ENCODE data around the gene PRKAA1.
"Not testable (repeated sequence)": the region's sequence is repeated elsewhere in the genome, so short reads cannot be mapped to it uniquely, and the experiment has no call there.

PRKAA1 gene

DNA sequence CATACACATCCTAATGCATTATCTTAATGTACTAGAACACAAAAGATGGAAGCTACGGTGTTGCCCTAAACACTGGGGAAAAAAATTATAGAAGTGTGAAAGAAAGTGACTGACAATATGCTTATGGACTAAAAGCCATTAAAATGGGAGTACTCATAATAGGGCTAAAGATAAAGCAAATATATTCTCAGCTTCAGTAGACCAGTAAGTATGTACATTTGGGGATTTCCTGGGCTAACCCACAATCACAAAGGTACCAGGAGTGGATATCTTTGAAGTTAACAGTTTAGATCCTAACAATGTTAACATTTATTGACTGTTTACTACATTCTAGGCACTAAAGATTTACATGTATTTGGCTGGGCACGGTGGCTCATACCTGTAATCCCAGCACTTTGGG, 81.6 kb downstream of the PRKAA1 start:
- no CpG with 5 or more reads among the region's 2 CpGs for WGBS (ENCODE audit: insufficient coverage)
- Histone ChIP-seq H3K27me3 (replicated peaks in 2 of 5; ENCODE audit: control insufficient read depth in 4 of 5, insufficient read depth in 5 of 5, low read length in 4 of 5) (no peaks in the 10 kb centered on the region), H3K27ac (ENCODE audit: insufficient read depth in 1 of 2, low read depth in 1 of 2, low read length in 2 of 2, poor library complexity in 1 of 2, severe bottlenecking in 2 of 2) (no peak overlapping the region), H3K9me3 (ENCODE audit: control extremely low read depth in 1 of 5, control insufficient read depth in 4 of 5, insufficient read depth in 2 of 5, low read depth in 1 of 5, low read length in 4 of 5) (peaks cover 0 to 14% (median 3%) of the 10 kb centered on the region in 5 experiments), H3K4me1 (ENCODE audit: control extremely low read depth in 1 of 4, control insufficient read depth in 4 of 4, insufficient read depth in 4 of 4, low read length in 3 of 4) (peaks cover 0 to 6% (median 1%) of the 10 kb centered on the region in 4 experiments), H3K4me3 (ENCODE audit: control insufficient read depth in 1 of 7, extremely low read depth in 1 of 7, insufficient read depth in 4 of 7, low read depth in 2 of 7, low read length in 6 of 7) (no peak overlapping the region), H3K36me3 (ENCODE audit: control insufficient read depth in 4 of 4, insufficient read depth in 4 of 4, low read length in 3 of 4) (peaks cover 9 to 24% (median 12%) of the 10 kb centered on the region in 4 experiments)
- ChIA-PET POLR2A (no interaction called here), CTCF (no interaction called here)
- DNase-seq, result no peak

DNA sequence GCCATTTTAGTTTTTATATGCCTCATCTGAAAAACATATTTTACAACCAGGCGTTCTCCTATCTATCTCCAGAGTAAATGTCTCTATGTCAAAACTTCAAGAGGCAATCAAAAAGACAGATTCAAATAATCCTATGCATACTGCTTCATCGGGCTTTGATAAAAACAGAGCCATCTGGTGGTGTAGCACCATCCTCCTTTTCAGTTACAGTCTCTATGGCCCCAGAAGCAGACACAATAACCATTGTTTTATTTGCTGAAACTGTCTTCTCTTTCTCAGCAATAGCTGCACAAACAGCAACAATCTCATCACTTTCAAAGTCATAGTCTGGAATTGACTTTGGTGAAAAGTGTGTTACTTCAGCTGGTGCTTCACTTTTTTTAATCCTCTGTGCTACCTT, 82.2 kb downstream of the PRKAA1 start:
- 45% methylated on average over 2 of the region's 2 CpGs for WGBS (ENCODE audit: insufficient coverage)
- peak in 1 of 3 donors; percentile 23 for DNase-seq
- H3K4me3 ChIP-seq (ENCODE audit: control insufficient read depth in 1 of 7, extremely low read depth in 1 of 7, insufficient read depth in 4 of 7, low read depth in 2 of 7, low read length in 6 of 7), result no peak overlapping the region
- peaks cover 0 to 6% (median 1%) of the 10 kb centered on the region in 4 experiments for H3K4me1 ChIP-seq (ENCODE audit: control extremely low read depth in 1 of 4, control insufficient read depth in 4 of 4, insufficient read depth in 4 of 4, low read length in 3 of 4)
- no peak overlapping the region for H3K27ac ChIP-seq (ENCODE audit: insufficient read depth in 1 of 2, low read depth in 1 of 2, low read length in 2 of 2, poor library complexity in 1 of 2, severe bottlenecking in 2 of 2)
- H3K36me3 ChIP-seq (ENCODE audit: control insufficient read depth in 4 of 4, insufficient read depth in 4 of 4, low read length in 3 of 4), result peaks cover 7 to 18% (median 10%) of the 10 kb centered on the region in 4 experiments
- ChIA-PET CTCF (no interaction called here), POLR2A (no interaction called here)
- no peaks in the 10 kb centered on the region for H3K27me3 ChIP-seq (replicated peaks in 2 of 5; ENCODE audit: control insufficient read depth in 4 of 5, insufficient read depth in 5 of 5, low read length in 4 of 5)
- peaks cover 0 to 12% (median 3%) of the 10 kb centered on the region in 5 experiments for H3K9me3 ChIP-seq (ENCODE audit: control extremely low read depth in 1 of 5, control insufficient read depth in 4 of 5, insufficient read depth in 2 of 5, low read depth in 1 of 5, low read length in 4 of 5)

DNA sequence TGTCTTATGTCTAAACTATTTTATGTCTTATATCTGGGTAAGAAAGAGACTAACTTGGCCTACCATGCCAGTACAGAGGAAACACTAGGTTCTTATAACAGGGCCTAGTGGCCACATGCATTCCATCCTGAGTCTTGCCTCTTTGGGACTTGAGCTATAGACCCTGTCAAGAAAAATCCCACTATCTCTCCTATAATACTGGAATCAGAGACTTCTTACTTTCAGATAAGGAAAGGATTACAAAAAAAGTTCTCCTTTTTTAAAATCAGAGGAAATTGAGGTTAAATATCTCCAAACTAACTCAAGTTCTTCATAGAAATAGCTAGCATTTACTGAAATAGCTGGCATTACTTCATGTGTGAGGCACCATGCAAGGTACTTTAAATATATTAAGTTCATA, 84.2 kb downstream of the PRKAA1 start:
- Histone ChIP-seq H3K4me3 (ENCODE audit: control insufficient read depth in 1 of 7, extremely low read depth in 1 of 7, insufficient read depth in 4 of 7, low read depth in 2 of 7, low read length in 6 of 7) (no peak overlapping the region), H3K36me3 (ENCODE audit: control insufficient read depth in 4 of 4, insufficient read depth in 4 of 4, low read length in 3 of 4) (peaks cover 0 to 5% (median 2%) of the 10 kb centered on the region in 4 experiments), H3K9me3 (ENCODE audit: control extremely low read depth in 1 of 5, control insufficient read depth in 4 of 5, insufficient read depth in 2 of 5, low read depth in 1 of 5, low read length in 4 of 5) (peaks cover 0 to 8% (median 0%) of the 10 kb centered on the region in 5 experiments), H3K4me1 (ENCODE audit: control extremely low read depth in 1 of 4, control insufficient read depth in 4 of 4, insufficient read depth in 4 of 4, low read length in 3 of 4) (peaks cover 0 to 6% (median 1%) of the 10 kb centered on the region in 4 experiments), H3K27ac (ENCODE audit: insufficient read depth in 1 of 2, low read depth in 1 of 2, low read length in 2 of 2, poor library complexity in 1 of 2, severe bottlenecking in 2 of 2) (no peak overlapping the region), H3K27me3 (replicated peaks in 2 of 5; ENCODE audit: control insufficient read depth in 4 of 5, insufficient read depth in 5 of 5, low read length in 4 of 5) (no peaks in the 10 kb centered on the region)
- ChIA-PET CTCF (interaction anchor here (0.7 to 2.9 kb wide), 7 partner anchors 9 to 999 kb away, joined by 3 to 9 read pairs (median 3); no protein-coding TSS in a partner anchor), POLR2A (no interaction called here)
- no peak for DNase-seq

DNA sequence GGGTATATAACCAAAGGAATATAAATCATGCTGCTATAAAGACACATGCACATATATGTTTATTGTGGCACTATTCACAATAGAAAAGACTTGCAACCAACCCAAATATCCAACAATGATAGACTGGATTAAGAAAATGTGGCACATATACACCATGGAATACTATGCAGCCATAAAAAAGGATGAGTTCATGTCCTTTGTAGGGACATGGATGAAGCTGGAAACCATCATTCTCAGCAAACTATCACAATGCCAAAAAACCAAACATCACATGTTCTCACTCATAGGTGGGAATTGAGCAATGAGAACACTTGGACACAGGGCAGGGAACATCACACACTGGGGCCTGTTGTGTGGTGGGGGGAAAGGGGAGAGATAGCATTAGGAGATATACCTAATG, 87.6 kb downstream of the PRKAA1 start:
- CTCF ChIA-PET; H3K36me3 ChIP-seq (ENCODE audit: control insufficient read depth in 4 of 4, insufficient read depth in 4 of 4, low read length in 3 of 4); DNase-seq; H3K4me3 ChIP-seq (ENCODE audit: control insufficient read depth in 1 of 7, extremely low read depth in 1 of 7, insufficient read depth in 4 of 7, low read depth in 2 of 7, low read length in 6 of 7); H3K27ac ChIP-seq (ENCODE audit: insufficient read depth in 1 of 2, low read depth in 1 of 2, low read length in 2 of 2, poor library complexity in 1 of 2, severe bottlenecking in 2 of 2); POLR2A ChIA-PET; H3K4me1 ChIP-seq (ENCODE audit: control extremely low read depth in 1 of 4, control insufficient read depth in 4 of 4, insufficient read depth in 4 of 4, low read length in 3 of 4); H3K27me3 ChIP-seq (replicated peaks in 2 of 5; ENCODE audit: control insufficient read depth in 4 of 5, insufficient read depth in 5 of 5, low read length in 4 of 5): not testable (repeated sequence)
- H3K9me3 ChIP-seq (ENCODE audit: control extremely low read depth in 1 of 5, control insufficient read depth in 4 of 5, insufficient read depth in 2 of 5, low read depth in 1 of 5, low read length in 4 of 5), result peaks cover 0 to 16% (median 0%) of the 10 kb centered on the region in 5 experiments

Data from common myeloid progenitor, CD34-positive (primary cell).